Left cardiac atrium (tissue), 4 donors: ENCODE measurements around the gene DSE. TPM values are rescaled to one million over a fixed set of nuclear protein-coding genes. Genes with fewer than 3 reads are reported as not detected.

Experiments used
- ATAC-seq, 2 donors: fragments of 200-7000 bp; cut with Tn5 transposase; one replicate each; pipeline ENCODE4 v1.9.1; 2020; ENCODE audit warnings: mild to moderate bottlenecking in 2 of 2, moderate library complexity in 2 of 2
- DNase-seq: peaks from one replicate; pipeline ENCODE4 v3.0.0-alpha.2; 2020
- intact Hi-C, 2 donors: fragments of 100-400 bp; cut with DNase I; formaldehyde crosslinking; loops; one replicate each; pipeline versions ENCODE4 v1.14.1 to v1.15.1; 2022 to 2023
- total RNA-seq, 2 donors: library from RNA; stranded (reverse); fragmentation: NEBNext Ultra II Directional; extraction: Animal tissue kit (Norgen Biotek cat#: 25700); gene quantifications; one replicate each; pipeline ENCODE4 v1.2.1, GENCODE V29; 2021
- donor health status: DM: no; HTN: yes; CAD: no.
- donor health status: DM: no; HTN: yes; CAD: no; lungs with severe emphysema.
- donor health status: DM: yes; HTN: yes; CAD: no.
- donor health status: Dilated cardiomyopathy.

DSE gene
- total RNA-seq, 2 donors from 2014 or later = 30.3 to 34.4 TPM

- ATAC-seq (no peak), DNase-seq (no peak)
- intact Hi-C loops = no loop called here
These were observed 63.4 kb downstream of the DSE start for GRCh38 chr6:116434056-116434725.

GRCh38 chr6:116436586-116436985, 65.8 kb downstream of the DSE start:
- intact Hi-C loops = no loop called here
- DNase-seq (no peak), ATAC-seq (no peak)

- ATAC-seq = no peak
- intact Hi-C loops = no loop called here
- DNase-seq = no peak
These were observed 66.9 kb downstream of the DSE start for GRCh38 chr6:116437656-116438055.

GRCh38 chr6:116438590-116439448, 68.1 kb downstream of the DSE start:
- no peak for DNase-seq

GRCh38 chr6:116439522-116440051, 68.8 kb downstream of the DSE start:
- intact Hi-C loops = loop anchor here in 1 of 2 donors (5.0 to 10.0 kb wide), 2 partner anchors 95 to 152 kb away; no protein-coding TSS in a partner anchor
- ATAC-seq = no peak
- no peak for DNase-seq

More at GRCh38 chr6:116438590-116439448, 68.1 kb downstream of the DSE start:
- intact Hi-C loops = no loop called here
- ATAC-seq = no peak

GRCh38 chr6:116443105-116443504, 72.4 kb downstream of the DSE start:
- ATAC-seq (no peak), DNase-seq (no peak)
- intact Hi-C loops = loop anchor here in 1 of 2 donors (5.0 to 10.0 kb wide), 2 partner anchors 92 to 156 kb away; no protein-coding TSS in a partner anchor

- intact Hi-C loops = loop anchor here in 1 of 2 donors (5.0 to 10.0 kb wide), 2 partner anchors 91 to 157 kb away; no protein-coding TSS in a partner anchor
- DNase-seq (no peak), ATAC-seq (peak in 1 of 2 donors; percentile 66)
These were observed 73.3 kb downstream of the DSE start for GRCh38 chr6:116444092-116444491.

- intact Hi-C loops = loop anchor here in 1 of 2 donors (5.0 to 10.0 kb wide), 2 partner anchors 90 to 157 kb away; no protein-coding TSS in a partner anchor
- no peak for ATAC-seq
- no peak for DNase-seq
These were observed 73.8 kb downstream of the DSE start for GRCh38 chr6:116444575-116444974.

GRCh38 chr6:116445102-116445501, 74.4 kb downstream of the DSE start:
- intact Hi-C loops = loop anchor here in 1 of 2 donors (10.0 kb wide), 1 partner anchor 90 kb away; no protein-coding TSS in a partner anchor
- DNase-seq (no peak), ATAC-seq (peak in 1 of 2 donors; percentile 24)

- intact Hi-C loops = loop anchor here in 1 of 2 donors (10.0 kb wide), 1 partner anchor 88 kb away; no protein-coding TSS in a partner anchor
- no peak for DNase-seq
- no peak for ATAC-seq
These were observed 75.7 kb downstream of the DSE start for GRCh38 chr6:116446399-116446798.

- DNase-seq = no peak
- intact Hi-C loops = loop anchor here in 1 of 2 donors (10.0 kb wide), 1 partner anchor 88 kb away; no protein-coding TSS in a partner anchor
- ATAC-seq = no peak
These were observed 76.3 kb downstream of the DSE start for GRCh38 chr6:116447052-116447451.

GRCh38 chr6:116447496-116448011, 76.8 kb downstream of the DSE start:
- ATAC-seq (peak; percentile 35 to 83), DNase-seq (peak; percentile 27)
- intact Hi-C loops = loop anchor here in 1 of 2 donors (10.0 kb wide), 1 partner anchor 87 kb away; no protein-coding TSS in a partner anchor

- no peak for DNase-seq
- no peak for ATAC-seq
- intact Hi-C loops = loop anchor here in 1 of 2 donors (10.0 kb wide), 1 partner anchor 85 kb away; no protein-coding TSS in a partner anchor
These were observed 78.8 kb downstream of the DSE start for GRCh38 chr6:116449565-116449964.

- ATAC-seq (peak in 1 of 2 donors; percentile 57), DNase-seq (no peak)
- intact Hi-C loops = no loop called here
These were observed 79.5 kb downstream of the DSE start for GRCh38 chr6:116450185-116450710.

GRCh38 chr6:116450769-116451740, 80.3 kb downstream of the DSE start:
- ATAC-seq (peak in 1 of 2 donors; percentile 42), DNase-seq (no peak)
- intact Hi-C loops = no loop called here

GRCh38 chr6:116451916-116452315, 81.2 kb downstream of the DSE start:
- ATAC-seq = no peak
- intact Hi-C loops = no loop called here
- DNase-seq = no peak

GRCh38 chr6:116452531-116452930, 81.8 kb downstream of the DSE start:
- DNase-seq (no peak), ATAC-seq (no peak)
- intact Hi-C loops = no loop called here

GRCh38 chr6:116456106-116456505, 85.4 kb downstream of the DSE start:
- no peak for ATAC-seq
- no peak for DNase-seq
- intact Hi-C loops = no loop called here
